GM21737 (cell line): ENCODE data around the gene TAF4.

Experiments used
- ATAC-seq: cut with Tn5 transposase; IDR thresholded peaks from one replicate; pipeline ENCODE4 v1.9.1; 2021; ENCODE audit warnings: mild to moderate bottlenecking, moderate library complexity; ENCODE audit not compliant: unreplicated experiment

Gene TAF4

GRCh38 chr20:61936701-61937131 lies 129.0 kb downstream of the TAF4 start:
- no peak for ATAC-seq

- no peak for ATAC-seq
Measured at GRCh38 chr20:61935926-61936700, 129.6 kb downstream of the TAF4 start.

GRCh38 chr20:61934716-61935530 lies 130.8 kb downstream of the TAF4 start:
- no peak for ATAC-seq

- no peak for ATAC-seq
Measured at GRCh38 chr20:61933951-61934715, 131.5 kb downstream of the TAF4 start.

- no peak for ATAC-seq
Measured at GRCh38 chr20:61933481-61933950, 132.2 kb downstream of the TAF4 start.

- no peak for ATAC-seq
Measured at GRCh38 chr20:61932711-61933480, 132.8 kb downstream of the TAF4 start.

- ATAC-seq = no peak
Measured at GRCh38 chr20:61932199-61932592, 133.5 kb downstream of the TAF4 start.

GRCh38 chr20:61931476-61932198 lies 134.0 kb downstream of the TAF4 start:
- no peak for ATAC-seq

GRCh38 chr20:61930776-61931475 lies 134.8 kb downstream of the TAF4 start:
- ATAC-seq = no peak

GRCh38 chr20:61929971-61930666 lies 135.6 kb downstream of the TAF4 start:
- no peak for ATAC-seq

GRCh38 chr20:61929561-61929960 lies 136.1 kb downstream of the TAF4 start:
- ATAC-seq = no peak

- no peak for ATAC-seq
Measured at GRCh38 chr20:61927826-61928541, 137.7 kb downstream of the TAF4 start.

- ATAC-seq = no peak
Measured at GRCh38 chr20:61927193-61927825, 138.4 kb downstream of the TAF4 start.

GRCh38 chr20:61926796-61927192 lies 138.9 kb downstream of the TAF4 start:
- ATAC-seq = no peak

- no peak for ATAC-seq
Measured at GRCh38 chr20:61926253-61926613, 139.4 kb downstream of the TAF4 start.

GRCh38 chr20:61925555-61926252 lies 140.0 kb downstream of the TAF4 start:
- ATAC-seq = no peak
